ENCODE data around the gene OR10G2.
"Not testable (repeated sequence)": the region's sequence is repeated elsewhere in the genome, so short reads cannot be mapped to it uniquely, and the experiment has no call there.

OR10G2 gene, protein sequence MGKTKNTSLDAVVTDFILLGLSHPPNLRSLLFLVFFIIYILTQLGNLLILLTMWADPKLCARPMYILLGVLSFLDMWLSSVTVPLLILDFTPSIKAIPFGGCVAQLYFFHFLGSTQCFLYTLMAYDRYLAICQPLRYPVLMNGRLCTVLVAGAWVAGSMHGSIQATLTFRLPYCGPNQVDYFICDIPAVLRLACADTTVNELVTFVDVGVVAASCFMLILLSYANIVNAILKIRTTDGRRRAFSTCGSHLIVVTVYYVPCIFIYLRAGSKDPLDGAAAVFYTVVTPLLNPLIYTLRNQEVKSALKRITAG

DNA sequence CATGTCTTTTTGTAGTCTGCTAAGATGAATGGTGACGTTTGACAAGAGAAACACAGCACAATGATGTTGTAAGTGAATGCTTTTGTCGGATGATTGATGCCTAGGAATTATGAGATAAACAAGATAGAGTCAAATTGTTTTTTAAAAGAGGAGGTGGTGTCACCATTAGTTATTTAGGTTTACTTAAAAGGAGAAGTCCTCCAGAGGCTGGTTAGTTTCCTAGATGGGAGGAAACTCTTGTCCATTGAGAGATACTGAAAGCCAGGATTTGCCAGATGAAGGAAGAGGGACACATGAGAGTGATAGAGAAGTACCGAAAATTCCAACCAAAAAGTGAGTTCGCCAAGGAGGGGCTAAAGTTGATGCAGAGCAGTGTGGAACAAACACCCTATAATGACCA, at the start of gene OR10G2:
Gene OR10G2, minus strand, starts transcription at position 101 of the 400 bp plus-strand sequence. Its CDS starts 98 bp downstream, at position 3.
- DNase-seq (ENCODE audit: low read depth, low spot score), result no peak

DNA sequence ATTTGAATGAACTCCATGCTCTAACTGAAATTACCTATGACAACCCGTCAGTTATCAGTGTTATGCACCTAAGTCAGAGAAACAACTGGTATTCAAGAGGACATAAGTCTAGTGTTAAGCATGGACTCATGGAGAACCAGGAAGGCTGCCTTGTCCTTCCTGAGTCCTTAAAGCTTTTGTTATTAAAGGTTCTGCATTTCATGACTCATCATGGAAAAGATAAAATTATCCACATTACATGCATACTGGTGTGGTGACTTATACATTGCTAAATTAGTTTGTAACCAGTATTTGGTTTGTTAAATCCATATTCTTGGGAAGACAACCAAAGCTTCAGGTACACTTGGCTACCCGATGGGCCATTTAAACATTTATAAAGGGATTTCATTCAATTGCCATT, 45.3 kb upstream of the OR10G2 start:
- no peak for DNase-seq (ENCODE audit: low read depth, low spot score)

DNA sequence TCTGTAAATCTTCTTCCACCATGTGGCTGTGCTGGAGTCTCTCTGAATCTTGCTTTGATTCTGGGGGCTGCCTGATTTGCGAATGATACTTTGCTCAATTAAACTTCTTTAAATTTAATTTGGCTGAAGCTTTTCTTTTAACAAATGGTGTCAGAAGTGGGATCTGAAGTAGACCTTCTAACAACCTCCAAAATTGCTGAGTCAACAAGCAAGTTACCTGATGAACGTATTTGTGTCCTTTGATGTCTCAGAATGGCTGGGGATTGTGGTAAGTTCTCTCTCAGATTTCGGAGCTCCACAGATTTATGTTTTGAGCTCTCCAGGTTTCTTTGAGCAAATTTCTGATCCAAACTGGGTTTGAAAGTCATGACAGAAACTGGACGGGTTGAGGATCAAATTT, 40.8 kb upstream of the OR10G2 start:
- DNase-seq (ENCODE audit: low read depth, low spot score), result no peak

DNA sequence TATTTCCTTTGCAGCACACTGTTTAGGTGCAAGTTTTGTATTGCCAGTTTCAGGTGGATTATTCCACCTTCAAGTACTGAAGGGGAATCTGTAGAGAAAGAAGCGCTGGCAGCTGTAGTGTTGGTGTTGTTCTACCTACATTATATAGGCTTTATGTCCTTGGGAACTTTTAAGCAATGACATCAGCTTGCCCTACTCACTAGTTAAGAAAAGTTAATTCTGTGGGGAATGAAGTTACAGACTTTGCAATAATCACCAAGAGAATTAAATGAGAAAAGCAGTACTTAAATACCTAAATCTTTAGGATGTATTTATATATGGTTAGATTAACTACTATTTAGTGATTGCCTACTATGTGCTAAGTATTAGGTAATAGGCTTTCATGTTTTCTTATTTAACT, 39.0 kb upstream of the OR10G2 start, which contains the start of gene OR4E1:
Gene OR4E1, minus strand, starts transcription at position 101 of the 400 bp plus-strand sequence. CDS start 2,883 bp downstream, outside the sequence.
- no peak for DNase-seq (ENCODE audit: low read depth, low spot score)

DNA sequence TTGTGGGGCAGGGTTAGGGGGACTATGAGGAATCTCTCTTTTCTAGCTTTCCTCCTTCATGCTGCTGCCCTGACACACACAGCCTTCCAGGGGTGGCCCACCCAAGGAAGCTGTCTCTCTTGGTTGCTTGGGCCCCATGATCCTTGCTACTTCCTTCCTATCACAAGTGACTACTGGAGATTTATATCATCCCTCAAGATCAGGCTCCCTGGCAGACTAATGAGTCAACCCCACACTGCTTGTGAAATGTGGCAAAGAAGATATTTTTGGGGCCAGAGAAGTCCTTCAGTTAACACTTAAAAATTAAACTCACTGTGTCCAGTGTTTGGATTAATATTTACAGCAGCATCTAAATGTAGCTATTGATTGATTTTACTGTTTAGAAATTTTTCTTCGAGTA, 37.4 kb upstream of the OR10G2 start:
- DNase-seq (ENCODE audit: low read depth, low spot score), result no peak

DNA sequence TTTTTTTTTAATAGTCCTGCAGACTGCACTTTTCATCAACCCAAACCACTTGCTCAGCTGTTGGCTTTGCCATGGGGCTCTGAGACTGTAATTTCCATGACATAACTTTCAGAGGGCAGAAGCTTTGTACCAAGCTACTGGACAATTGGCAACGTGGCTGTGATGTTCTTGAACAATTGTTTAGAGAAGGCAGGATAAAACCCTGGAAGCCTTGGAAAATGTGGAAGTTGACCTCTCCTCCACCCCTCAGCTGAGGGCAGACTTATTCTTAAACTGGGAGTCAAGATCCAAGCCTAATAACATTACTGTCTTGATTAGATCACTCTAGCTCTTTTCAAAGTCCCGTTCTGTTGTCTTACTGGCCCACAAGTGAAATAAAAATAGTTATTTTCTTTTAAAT, 36.6 kb upstream of the OR10G2 start:
- DNase-seq (ENCODE audit: low read depth, low spot score), result no peak

DNA sequence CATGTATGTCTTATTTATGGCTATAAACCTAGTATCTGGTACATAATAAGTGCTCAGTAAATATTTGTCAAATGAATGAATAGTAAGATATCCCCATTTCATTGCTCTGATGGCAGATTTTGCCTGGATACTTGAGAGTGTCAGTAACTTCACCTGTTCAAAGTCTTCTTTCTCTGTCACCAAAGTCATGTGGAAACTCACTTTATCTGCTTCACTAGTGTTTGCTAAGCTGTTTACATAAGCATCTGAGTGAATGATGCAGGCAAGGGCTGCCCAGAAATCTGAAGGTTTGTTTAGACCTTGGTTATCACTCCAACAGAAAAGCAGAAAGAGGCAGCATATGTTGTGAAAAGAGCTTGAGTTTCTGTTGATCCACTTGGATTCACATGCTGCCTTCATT, 34.5 kb upstream of the OR10G2 start:
- DNase-seq (ENCODE audit: low read depth, low spot score), result no peak

DNA sequence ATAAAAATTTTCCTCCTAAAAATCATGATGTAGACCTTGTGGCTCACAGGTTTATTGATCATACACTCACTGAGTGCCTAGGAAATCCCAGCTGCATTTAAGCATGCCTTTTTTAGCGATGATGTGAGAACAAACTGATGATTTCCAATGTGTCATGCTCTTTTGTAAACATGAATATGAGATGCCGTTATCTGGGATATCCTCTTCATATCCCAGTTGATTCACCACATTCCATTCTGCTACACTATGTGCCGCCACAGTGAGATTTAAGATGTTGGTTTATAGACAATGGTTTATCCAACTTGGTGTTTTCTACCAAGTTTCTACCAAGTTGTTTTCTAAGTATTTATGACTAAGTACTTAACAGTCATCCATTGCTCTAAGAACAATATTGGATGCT, 33.6 kb upstream of the OR10G2 start:
- DNase-seq (ENCODE audit: low read depth, low spot score), result no peak

DNA sequence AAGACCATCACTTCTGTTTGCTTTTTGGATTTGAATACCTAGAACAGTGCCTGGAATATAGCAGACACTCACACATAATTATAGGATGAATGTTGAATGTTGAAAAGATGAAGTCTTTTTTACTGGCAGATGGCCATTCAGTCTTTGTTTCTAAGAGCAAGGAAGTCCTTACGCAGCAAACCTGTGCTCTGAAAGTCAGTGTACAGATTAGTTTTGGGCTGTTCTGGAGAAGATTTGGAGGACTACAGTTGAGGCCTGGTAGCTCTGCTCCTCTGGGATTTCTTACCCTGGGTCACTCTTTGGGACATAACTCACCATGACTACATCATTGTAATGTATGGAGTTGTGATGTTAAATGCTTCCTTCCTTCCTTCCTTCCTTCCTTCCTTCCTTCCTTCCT, 22.2 kb upstream of the OR10G2 start:
- no peak for DNase-seq (ENCODE audit: low read depth, low spot score)

DNA sequence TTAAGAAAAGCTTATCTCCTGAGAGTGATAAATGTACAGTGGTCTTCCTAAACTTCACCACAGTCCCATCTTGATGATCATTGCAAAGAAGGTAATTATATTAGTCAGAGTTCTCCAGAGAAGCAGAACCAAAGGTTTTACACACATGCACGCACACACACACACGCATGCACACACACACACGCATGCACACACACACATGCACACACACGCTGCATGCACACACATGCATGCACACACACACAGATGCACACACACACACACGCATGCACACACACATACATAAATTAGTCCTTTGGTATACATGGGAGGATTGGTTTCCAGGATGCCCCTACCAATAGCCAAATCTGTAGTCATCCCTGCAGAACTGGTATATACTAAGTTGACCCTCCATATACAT, 19.5 kb upstream of the OR10G2 start:
- DNase-seq (ENCODE audit: low read depth, low spot score), result no peak

DNA sequence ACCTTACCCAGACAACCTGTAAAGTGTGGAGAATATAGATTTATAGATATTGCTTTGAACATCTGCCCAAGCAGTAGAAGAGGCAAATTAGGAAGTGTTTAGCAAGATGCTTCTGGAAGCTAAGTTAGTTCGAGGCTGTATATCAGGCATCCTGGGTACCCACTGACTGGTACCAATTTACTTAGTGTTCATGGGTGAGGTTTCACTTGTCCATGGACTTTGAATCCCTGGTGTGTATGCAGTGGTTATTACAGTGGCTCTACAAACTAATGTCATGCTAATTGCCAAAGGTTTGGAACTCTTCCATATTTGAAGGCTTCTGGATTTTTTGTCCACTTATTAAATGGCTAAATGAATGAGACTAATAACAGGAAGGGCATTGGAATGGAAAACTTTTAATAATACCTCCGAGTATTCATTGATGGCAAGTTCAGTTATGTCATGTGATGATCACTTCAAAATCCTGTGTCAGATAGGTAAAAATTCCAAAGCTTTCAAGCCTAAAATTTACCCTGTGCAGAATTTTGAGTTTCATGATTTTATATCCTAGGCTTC, 18.7 kb upstream of the OR10G2 start, which contains the start of gene OR4E2:
Gene OR4E2, plus strand, starts transcription at position 505 of the 555 bp plus-strand sequence. CDS start 11,248 bp downstream, outside the sequence.
- DNase-seq (ENCODE audit: low read depth, low spot score), result no peak

DNA sequence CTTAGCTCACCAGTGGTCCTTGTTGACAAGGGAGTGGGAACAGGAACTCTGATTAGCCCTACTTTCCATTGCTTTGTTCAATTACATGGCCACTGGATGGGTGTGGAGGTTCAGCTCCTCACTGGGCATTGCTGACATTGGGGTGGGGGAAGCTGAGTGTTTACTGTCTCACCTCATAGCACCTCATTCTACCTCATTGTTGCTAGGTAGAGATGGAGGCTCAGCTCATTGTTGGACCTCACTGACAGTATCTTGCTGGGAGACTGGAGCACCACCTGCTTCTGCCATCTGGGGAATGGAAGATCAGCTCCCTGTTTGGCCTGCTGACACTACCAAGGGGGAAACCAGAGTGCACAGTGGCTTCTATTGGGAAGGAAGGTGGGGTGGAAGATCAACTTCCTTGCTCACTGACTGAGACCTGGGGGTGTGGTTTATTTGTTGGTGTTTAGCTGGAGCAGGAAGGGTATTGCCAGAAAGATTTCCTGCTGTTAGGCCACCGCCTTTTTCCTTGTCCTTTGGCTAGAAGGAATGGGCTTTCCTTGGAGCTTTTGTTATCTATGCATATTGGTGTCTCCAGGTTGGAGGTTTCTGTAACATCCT, 17.6 kb upstream of the OR10G2 start:
- DNase-seq (ENCODE audit: low read depth, low spot score), result no peak

DNA sequence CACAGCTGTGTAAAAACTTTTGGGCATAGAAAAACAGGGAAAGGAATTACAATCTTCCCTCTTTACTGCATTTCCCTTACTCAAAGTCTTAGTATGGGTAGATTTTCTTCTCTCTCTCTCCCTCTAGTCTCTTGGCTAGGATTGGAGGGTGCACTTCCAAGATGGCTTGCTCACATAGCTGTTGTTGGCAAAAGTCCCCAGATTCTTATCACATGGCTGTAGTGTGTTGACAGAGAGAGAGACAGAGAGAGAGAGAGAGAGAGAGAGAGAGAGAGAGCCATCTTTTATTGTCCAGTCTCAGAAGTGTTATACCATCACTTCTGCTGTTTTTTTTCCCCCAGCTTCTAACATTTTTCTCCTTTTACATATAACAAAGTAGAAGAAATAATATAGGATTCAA, 12.6 kb upstream of the OR10G2 start:
- no peak for DNase-seq (ENCODE audit: low read depth, low spot score)

DNA sequence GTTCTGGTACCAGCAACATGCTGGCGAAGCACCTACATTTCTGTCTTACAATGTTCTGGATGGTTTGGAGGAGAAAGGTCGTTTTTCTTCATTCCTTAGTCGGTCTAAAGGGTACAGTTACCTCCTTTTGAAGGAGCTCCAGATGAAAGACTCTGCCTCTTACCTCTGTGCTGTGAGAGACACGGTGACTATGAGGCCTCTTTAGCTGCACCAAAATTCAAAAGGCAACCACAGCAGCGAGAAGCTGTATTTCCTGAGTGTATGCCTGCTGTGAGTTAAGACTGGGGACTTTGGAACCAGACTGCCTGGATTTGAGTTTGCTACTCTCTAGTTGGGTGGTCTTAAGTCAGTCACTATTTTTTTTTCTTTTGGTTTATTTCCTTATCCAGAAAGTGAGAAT, 8.7 kb upstream of the OR10G2 start:
- DNase-seq (ENCODE audit: low read depth, low spot score), result no peak

DNA sequence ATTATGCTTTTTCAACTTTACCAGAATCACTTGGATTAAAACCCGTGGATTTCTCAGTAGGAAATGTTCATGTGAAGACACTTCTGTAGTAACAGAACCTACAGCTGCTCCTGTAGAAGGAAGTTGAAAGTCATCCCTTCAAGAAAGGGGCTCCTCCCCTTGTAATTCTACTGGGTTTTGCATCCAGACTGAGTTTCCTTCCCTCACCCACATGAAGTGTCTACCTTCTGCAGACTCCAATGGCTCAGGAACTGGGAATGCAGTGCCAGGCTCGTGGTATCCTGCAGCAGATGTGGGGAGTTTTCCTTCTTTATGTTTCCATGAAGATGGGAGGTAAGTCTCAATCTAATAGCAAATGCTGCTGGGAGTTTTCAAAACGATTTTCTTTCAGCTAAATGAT, 7.9 kb upstream of the OR10G2 start:
- DNase-seq (ENCODE audit: low read depth, low spot score), result no peak

DNA sequence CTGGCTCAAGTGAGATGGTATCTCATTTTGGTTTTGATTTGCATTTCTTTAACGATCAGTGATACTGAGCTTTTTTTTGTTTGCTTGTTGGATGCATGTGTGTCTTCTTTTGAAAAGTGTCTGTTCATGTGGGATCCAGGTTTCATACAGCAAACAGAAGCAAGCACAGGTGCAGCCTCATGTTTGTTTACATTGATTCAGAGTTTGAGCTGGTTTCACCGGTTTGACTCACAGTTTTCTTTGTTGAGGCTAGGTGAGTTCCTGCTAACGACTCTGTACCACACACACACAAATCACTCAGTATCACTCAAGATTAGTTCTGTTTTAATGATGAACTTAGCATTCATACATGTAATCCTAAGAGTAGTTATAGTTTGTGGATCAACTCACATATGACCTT, 3.7 kb downstream of the OR10G2 start:
- DNase-seq (ENCODE audit: low read depth, low spot score), result no peak

DNA sequence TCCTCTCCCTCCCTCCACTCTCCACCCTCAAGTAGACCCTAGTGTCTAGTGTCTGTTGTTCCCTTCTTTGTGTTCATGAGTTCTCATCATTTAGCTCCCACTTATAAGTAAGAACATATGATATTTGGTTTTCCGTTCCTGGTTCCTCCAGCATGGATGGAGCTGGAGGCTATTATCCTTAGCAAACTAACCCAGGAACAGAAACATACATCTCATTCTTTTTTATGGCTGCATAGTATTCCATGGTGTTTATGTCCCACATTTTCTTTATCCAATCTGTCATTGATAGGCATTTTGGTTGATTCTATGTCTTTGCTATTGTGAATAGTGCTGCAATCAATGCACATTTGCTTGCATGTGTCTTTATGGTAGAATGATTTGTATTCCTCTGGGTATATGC, 4.2 kb downstream of the OR10G2 start:
- not testable (repeated sequence) for DNase-seq (ENCODE audit: low read depth, low spot score)

DNA sequence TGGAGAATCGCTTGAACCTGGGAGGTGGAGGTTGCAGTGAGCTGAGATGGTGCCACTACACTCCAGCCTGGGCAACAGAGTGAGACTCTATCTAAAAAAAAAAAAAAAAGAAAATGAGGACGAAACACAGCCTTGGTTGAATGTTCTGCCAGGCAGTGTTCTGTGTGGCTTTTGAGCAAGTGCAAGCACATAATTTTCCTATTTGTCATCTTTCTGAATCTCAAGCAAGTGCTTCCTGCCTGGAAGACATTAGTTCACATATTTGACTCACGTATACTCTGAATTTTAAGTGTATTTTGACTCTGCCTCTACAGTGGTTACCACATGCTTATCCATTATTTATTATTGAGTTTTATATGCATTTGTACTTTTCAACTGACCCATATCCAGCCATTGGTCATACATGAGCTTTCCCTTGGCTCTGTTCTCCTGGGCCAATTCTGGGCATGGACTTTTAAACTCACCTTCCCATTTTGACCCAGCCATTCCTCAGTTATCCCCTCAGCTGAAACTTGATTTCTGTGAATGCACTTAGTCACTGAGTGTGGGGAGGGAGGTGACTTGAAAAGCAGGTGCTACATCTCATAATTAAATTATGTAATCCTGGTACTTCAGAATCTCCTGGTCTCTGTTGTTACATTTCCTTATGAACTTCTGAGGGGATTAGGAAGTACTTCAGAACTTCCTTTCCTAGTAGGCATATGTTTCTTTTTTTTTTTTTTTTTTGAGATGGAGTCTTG, 8.1 kb downstream of the OR10G2 start:
- no peak for DNase-seq (ENCODE audit: low read depth, low spot score)

DNA sequence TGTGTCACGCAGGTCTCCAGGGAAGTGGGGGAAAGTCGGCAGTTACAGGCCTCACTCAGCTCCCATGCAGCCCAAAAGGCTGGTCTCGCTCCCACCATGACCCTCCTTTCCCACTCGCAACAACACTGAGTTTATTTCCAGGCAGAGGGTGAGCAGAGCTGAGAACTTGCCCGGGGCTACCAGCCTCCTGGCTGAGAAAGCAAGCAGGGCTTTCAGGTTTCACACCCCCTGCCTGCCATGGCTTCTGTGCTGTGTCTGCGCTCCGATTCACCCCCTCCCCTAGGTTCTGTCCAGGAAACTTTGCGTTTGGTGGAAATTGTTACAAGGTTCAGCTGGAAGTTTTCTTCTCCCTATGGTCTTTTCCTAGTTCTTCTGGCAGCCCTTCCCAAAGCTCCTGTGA, 17.1 kb downstream of the OR10G2 start:
- no peak for DNase-seq (ENCODE audit: low read depth, low spot score)

DNA sequence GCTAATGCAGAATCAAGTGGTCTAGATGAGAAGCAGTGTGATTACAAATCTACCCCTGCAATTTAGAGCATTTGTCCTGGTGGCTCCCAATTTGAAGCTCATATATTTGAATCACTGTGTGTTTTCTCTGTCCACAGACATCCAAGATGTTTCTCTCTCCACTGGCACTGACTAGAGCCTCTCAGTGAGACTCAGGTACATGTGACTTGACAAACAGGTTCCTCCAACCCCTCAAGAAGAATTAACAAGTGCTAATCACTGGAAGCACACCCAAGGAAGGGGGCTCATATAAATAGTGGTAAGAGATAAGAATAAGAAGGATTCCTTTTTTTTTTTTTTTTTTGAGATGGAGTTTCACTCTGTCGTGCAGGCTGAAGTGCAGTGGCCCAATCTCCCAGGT, 20.5 kb downstream of the OR10G2 start:
- no peak for DNase-seq (ENCODE audit: low read depth, low spot score)

DNA sequence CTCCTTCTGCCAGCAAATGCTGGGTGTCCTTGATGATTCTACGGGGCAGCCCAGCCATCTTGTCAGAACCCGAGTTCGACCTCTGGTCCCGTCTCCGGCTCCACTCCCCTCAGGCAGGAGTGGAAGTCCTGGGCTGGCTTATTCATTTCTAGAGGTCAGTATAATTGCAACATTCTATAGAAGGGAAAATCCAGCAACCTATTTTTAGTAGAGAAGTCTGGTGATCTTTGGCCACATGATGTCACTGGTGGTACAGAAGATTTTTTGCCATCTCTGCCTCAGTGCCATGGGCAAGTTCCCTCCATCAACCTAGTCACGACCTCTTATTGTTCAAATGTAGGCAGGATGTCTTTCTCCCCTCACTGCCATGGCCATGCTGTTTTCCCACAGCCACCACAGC, 22.4 kb downstream of the OR10G2 start:
- DNase-seq (ENCODE audit: low read depth, low spot score), result no peak

DNA sequence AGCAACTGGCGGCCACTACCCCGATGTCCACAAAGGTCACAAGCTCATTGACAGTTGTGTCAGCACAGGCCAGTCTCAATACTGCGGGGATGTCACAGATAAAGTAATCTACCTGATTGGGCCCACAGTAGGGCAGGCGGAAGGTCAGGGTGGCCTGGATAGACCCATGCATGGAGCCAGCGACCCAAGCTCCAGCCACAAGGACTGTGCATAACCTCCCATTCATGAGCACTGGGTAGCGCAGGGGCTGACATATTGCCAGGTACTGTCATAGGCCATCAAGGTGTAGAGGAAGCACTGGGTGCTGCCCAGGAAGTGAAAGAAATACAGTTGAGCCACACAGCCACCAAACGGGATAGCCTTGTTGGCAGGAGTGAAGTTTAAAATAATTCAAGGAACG, 32.6 kb downstream of the OR10G2 start:
- DNase-seq (ENCODE audit: low read depth, low spot score), result not testable (repeated sequence)
